Ishikawa (cell line): ENCODE results near the gene SIRT1.

Experiments
- EGR1 ChIP-seq: IDR thresholded peaks from 2 replicates; pipeline ENCODE4 v1.6.1; 2012
- EP300 ChIP-seq: IDR thresholded peaks from 2 replicates; pipeline ENCODE4 v1.6.1; 2012; ENCODE audit warnings: borderline replicate concordance
- RAD21 ChIP-seq: IDR thresholded peaks from 2 replicates; pipeline ENCODE4 v1.6.1; 2012; ENCODE audit warnings: low read depth

DNA sequence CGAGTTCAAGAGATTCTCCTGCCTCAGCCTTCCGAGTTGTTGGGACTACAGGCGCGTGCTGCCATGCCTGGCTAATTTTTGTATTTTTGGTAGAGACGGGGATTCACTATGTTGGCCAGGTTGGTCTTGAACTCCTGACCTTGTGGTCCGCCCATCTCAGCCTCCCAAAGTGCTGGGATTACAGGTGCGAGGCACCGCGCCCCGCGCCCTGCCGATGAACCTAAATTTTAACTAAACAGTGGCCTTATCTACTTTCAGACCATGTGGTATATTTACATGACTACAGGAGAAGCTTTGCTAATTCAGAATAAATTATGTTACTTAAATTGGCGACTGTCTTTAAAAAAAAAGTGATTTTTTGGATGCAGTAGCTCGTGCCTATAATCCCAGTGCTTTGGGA lies 9.2 kb downstream of the SIRT1 start:
- TF ChIP-seq RAD21 = no peak
- no peak for TF ChIP-seq EP300
- TF ChIP-seq EGR1 = no peak
